HCT116 (cell line): Measurements from ENCODE around the gene ESRRB. TPM values are rescaled to one million over a fixed set of nuclear protein-coding genes. Genes with fewer than 3 reads are reported as not detected.

Experiments used
- ATAC-seq: fragments of 200-7000 bp; cut with Tn5 transposase; 2 replicates; pipeline ENCODE4 v1.9.1; 2020; ENCODE audit warnings: mild to moderate bottlenecking, moderate library complexity
- BruUV-seq: library from RNA; stranded (reverse); fragments of 400-500 nt; replicated peaks from 2 replicates; lab custom pipeline; 2021; lab: Mats Ljungman, UMichigan
- CTCF ChIA-PET: fragments of 300-600 bp; sonication (Branson Sonifier 250); formaldehyde crosslinking; loops from one replicate; lab custom pipeline; 2021; ENCODE audit warnings: antibody characterized with exemption; lab: Charles Lee
- POLR2A ChIA-PET: fragments of 300-600, 350-600 bp; sonication (Branson Sonifier 250); formaldehyde crosslinking; loops from one replicate; lab custom pipeline; 2021; ENCODE audit warnings: antibody characterized with exemption; lab: Charles Lee
- RAD21 ChIA-PET, 2 experiments: fragments of 300-600 bp; sonication (Branson Sonifier 250); formaldehyde crosslinking; loops; one replicate each; lab custom pipeline; 2023; ENCODE audit warnings: low total read pairs in 2 of 2; ENCODE audit not compliant: uncharacterized antibody in 2 of 2, unreplicated experiment in 2 of 2, low non-redundant PET in 1 of 2; lab: Charles Lee
- DNase-seq: peaks from one replicate; pipeline ENCODE4 v3.0.0-alpha.2; 2010; ENCODE audit warnings: low read depth, low spot score
- H2AFZ ChIP-seq: fragments of 200-600 bp; shearing (Covaris generic), sonication (generic); 2 replicates; pipeline ENCODE4 v1.6.1; 2017; ENCODE audit warnings: low read depth, mixed run types, mixed read lengths, antibody characterized with exemption, low read length; ENCODE audit not compliant: poor library complexity, severe bottlenecking
- H3K27ac ChIP-seq: 2 replicates; pipeline ENCODE4 v1.5.1; 2012; ENCODE audit warnings: low read depth, low read length
- H3K27me3 ChIP-seq: fragments of 200-600 bp; sonication (generic); 2 replicates; pipeline ENCODE4 v1.6.1; 2016; ENCODE audit warnings: mixed run types, low read length, mixed read lengths; ENCODE audit not compliant: insufficient read depth
- H3K36me3 ChIP-seq, 2 experiments: fragments of 200-500 bp in 1 of 2; fragments of 200-600 bp in 1 of 2; sonication (Bioruptor generic) in 1 of 2; sonication (generic) in 1 of 2; 2 replicates each; pipeline versions ENCODE4 v1.5.1 to v1.6.1; 2014 to 2016; ENCODE audit warnings: low read length in 2 of 2, inconsistent platforms in 1 of 2, mixed read lengths in 1 of 2, mixed run types in 1 of 2; ENCODE audit not compliant: insufficient read depth in 2 of 2, control insufficient read depth in 1 of 2
- H3K4me1 ChIP-seq, 2 experiments: fragments of 200-600 bp in 1 of 2; sonication (generic) in 1 of 2; 2 replicates each; pipeline versions ENCODE4 v1.5.1 to v1.6.1; 2012 to 2017; ENCODE audit warnings: low read length in 2 of 2, inconsistent platforms in 1 of 2, mild to moderate bottlenecking in 1 of 2, mixed read lengths in 1 of 2, mixed run types in 1 of 2, moderate library complexity in 1 of 2; ENCODE audit not compliant: insufficient read depth in 2 of 2, control insufficient read depth in 1 of 2
- H3K4me2 ChIP-seq: fragments of 200-600 bp; sonication (generic); 2 replicates; pipeline ENCODE4 v1.6.1; 2017; ENCODE audit warnings: mixed run types, low read length, mixed read lengths
- H3K4me3 ChIP-seq, 2 experiments: fragments of 200-600 bp in 1 of 2; sonication (generic) in 1 of 2; replicated peaks in 1 of 2; 2 replicates each; pipeline ENCODE4 v1.5.1; 2011 to 2016; ENCODE audit warnings: low read length in 2 of 2, control low read depth in 1 of 2, low read depth in 1 of 2, mild to moderate bottlenecking in 1 of 2, mixed read lengths in 1 of 2, mixed run types in 1 of 2
- H3K79me2 ChIP-seq: fragments of 200-600 bp; sonication (generic); 2 replicates; pipeline ENCODE4 v1.6.1; 2017; ENCODE audit warnings: mild to moderate bottlenecking, mixed run types, low read length, moderate library complexity, mixed read lengths; ENCODE audit not compliant: insufficient read depth
- H3K9ac ChIP-seq: fragments of 200-600 bp; sonication (generic); 2 replicates; pipeline ENCODE4 v1.6.1; 2016; ENCODE audit warnings: low read length, mixed read lengths
- H3K9me2 ChIP-seq: fragments of 200-600 bp; sonication (generic), shearing (Covaris generic); 2 replicates; pipeline ENCODE4 v1.6.1; 2017; ENCODE audit warnings: mixed run types, mild to moderate bottlenecking, moderate library complexity; ENCODE audit not compliant: insufficient read depth
- H3K9me3 ChIP-seq, 2 experiments: fragments of 200-500 bp in 1 of 2; fragments of 200-600 bp in 1 of 2; sonication (Bioruptor generic) in 1 of 2; sonication (generic) in 1 of 2; 2 replicates each; pipeline ENCODE4 v1.6.1; 2014 to 2017; ENCODE audit warnings: low read length in 2 of 2, mixed read lengths in 2 of 2, inconsistent platforms in 1 of 2, low read depth in 1 of 2, mild to moderate bottlenecking in 1 of 2, mixed run types in 1 of 2, moderate library complexity in 1 of 2; ENCODE audit not compliant: control insufficient read depth in 1 of 2, insufficient read depth in 1 of 2
- H4K20me1 ChIP-seq: fragments of 200-600 bp; sonication (generic), shearing (Covaris generic); 2 replicates; pipeline ENCODE4 v1.6.1; 2017; ENCODE audit warnings: mixed run types, mild to moderate bottlenecking, moderate library complexity; ENCODE audit not compliant: insufficient read depth
- CBX3 ChIP-seq: IDR thresholded peaks from 2 replicates; pipeline ENCODE4 v1.6.1; 2012; ENCODE audit warnings: low read depth
- CEBPB ChIP-seq: IDR thresholded peaks from 2 replicates; pipeline ENCODE4 v1.6.1; 2012; ENCODE audit warnings: low read depth
- POLR2A ChIP-seq: IDR thresholded peaks from 2 replicates; pipeline ENCODE4 v1.7.0; 2011; ENCODE audit warnings: borderline replicate concordance; ENCODE audit not compliant: insufficient read depth, insufficient read length; ENCODE audit errors: extremely low read depth
- SRF ChIP-seq: IDR thresholded peaks from 2 replicates; pipeline ENCODE4 v1.6.1; 2012; ENCODE audit warnings: low read depth
- TCF7L2 ChIP-seq: IDR thresholded peaks from 2 replicates; pipeline ENCODE4 v1.7.0; 2011; ENCODE audit warnings: borderline replicate concordance, inconsistent platforms; ENCODE audit not compliant: insufficient read depth, insufficient read length; ENCODE audit errors: extremely low read depth
- YY1 ChIP-seq: IDR thresholded peaks from 2 replicates; pipeline ENCODE4 v1.6.1; 2011; ENCODE audit warnings: low read length, low read depth, moderate library complexity, mild to moderate bottlenecking; ENCODE audit not compliant: insufficient replicate concordance; ENCODE audit errors: extremely low read depth
- intact Hi-C: fragments of 100-400 bp; cut with micrococcal nuclease; formaldehyde crosslinking; loops from 2 replicates; pipeline ENCODE4 v1.10.0; 2022
- total RNA-seq: library from RNA; stranded (reverse); gene quantifications from one replicate; pipeline ENCODE4 v1.2.1, GENCODE V29; 2021; ENCODE audit not compliant: unreplicated experiment
- TF ChIP-seq, protein P1 (sequence below): IDR thresholded peaks from 2 replicates; pipeline ENCODE4 v1.6.1; 2012
- TF ChIP-seq, protein P2 (sequence below): IDR thresholded peaks from 2 replicates; pipeline ENCODE4 v1.6.1; 2011; ENCODE audit warnings: mild to moderate bottlenecking, low read length, moderate library complexity; ENCODE audit not compliant: insufficient replicate concordance; ENCODE audit errors: extremely low read depth
- TF ChIP-seq, protein P3 (sequence below), 3 experiments: fragments of 200-600 bp in 1 of 3; sonication (generic) in 1 of 3; IDR thresholded peaks in 2 of 3; conservative IDR thresholded peaks in 1 of 3; 2 replicates each; pipeline ENCODE4 v1.5.1; 2012 to 2017; ENCODE audit warnings: low read depth in 2 of 3, low read length in 2 of 3, antibody characterized with exemption in 1 of 3, borderline replicate concordance in 1 of 3, control low read depth in 1 of 3, mild to moderate bottlenecking in 1 of 3, mixed read lengths in 1 of 3, mixed run types in 1 of 3, moderate library complexity in 1 of 3; ENCODE audit not compliant: insufficient read depth in 1 of 3
- TF ChIP-seq, protein P4 (sequence below): IDR thresholded peaks from 2 replicates; pipeline ENCODE4 v1.6.1; 2012; ENCODE audit warnings: low read depth

The ESRRB gene
- total RNA-seq, 1 experiment from 2014 or later = 1.9 TPM

DNA sequence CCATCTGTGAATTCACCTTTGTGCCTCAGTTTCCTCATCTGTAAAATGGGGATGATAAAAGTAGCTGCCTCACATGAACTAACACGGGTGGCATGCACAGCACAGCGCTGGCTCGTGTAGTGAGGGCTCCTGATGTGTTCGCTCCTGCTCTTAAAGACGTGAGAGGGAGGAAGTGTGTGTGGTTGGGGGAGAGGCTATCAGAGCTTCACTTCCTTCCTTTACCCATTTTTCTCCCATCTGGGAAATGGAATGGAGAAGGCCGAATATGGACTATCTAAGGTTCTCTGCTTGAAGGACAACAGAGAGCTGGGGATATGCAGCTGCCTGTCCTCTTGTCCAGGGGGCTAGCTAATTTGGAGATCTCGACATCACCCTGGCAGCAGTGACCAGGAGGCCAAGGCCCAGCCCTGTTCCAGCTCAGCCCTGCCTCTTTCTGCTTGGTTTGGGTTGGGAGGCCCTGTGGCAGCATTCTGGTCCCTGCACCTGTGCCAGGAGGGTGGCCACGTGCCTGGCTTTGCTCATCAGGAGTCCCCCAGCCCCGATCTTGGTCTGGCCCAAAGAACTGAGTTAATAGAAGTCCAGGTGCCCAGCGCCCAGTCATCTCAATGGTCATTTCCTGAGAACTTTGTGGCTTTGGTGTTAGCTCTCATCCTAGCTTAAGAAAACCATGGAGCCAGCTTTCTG, 44.5 kb upstream of the ESRRB start:
- no peak overlapping the region for H3K4me2 ChIP-seq
- no peak for DNase-seq
- H4K20me1 ChIP-seq = no peaks in the 10 kb centered on the region
- no peaks in the 10 kb centered on the region for H3K9me3 ChIP-seq
- no peaks in the 10 kb centered on the region for H3K4me1 ChIP-seq
- no peaks in the 10 kb centered on the region for H3K9me2 ChIP-seq
- RAD21 ChIA-PET = no interaction called here
- no TSS peak for BruUV-seq
- H3K79me2 ChIP-seq = no peaks in the 10 kb centered on the region
- POLR2A ChIA-PET = interaction anchor here (0.6 kb wide), 1 partner anchor 13 kb away, joined by 4 read pairs; no protein-coding TSS in a partner anchor
- H3K36me3 ChIP-seq = no peaks in the 10 kb centered on the region
- CTCF ChIA-PET = no interaction called here
- intact Hi-C loops = no loop called here
- H3K27me3 ChIP-seq = no peaks in the 10 kb centered on the region
- H3K9ac ChIP-seq = no peak overlapping the region
- no peak overlapping the region for H2AFZ ChIP-seq
- no peak overlapping the region for H3K4me3 ChIP-seq
- TF ChIP-seq, protein P1, sequence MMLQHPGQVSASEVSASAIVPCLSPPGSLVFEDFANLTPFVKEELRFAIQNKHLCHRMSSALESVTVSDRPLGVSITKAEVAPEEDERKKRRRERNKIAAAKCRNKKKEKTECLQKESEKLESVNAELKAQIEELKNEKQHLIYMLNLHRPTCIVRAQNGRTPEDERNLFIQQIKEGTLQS = no peak
- TF ChIP-seq YY1 = no peak
- no peak for TF ChIP-seq CBX3
- TF ChIP-seq CEBPB = no peak
- TF ChIP-seq, protein P2, sequence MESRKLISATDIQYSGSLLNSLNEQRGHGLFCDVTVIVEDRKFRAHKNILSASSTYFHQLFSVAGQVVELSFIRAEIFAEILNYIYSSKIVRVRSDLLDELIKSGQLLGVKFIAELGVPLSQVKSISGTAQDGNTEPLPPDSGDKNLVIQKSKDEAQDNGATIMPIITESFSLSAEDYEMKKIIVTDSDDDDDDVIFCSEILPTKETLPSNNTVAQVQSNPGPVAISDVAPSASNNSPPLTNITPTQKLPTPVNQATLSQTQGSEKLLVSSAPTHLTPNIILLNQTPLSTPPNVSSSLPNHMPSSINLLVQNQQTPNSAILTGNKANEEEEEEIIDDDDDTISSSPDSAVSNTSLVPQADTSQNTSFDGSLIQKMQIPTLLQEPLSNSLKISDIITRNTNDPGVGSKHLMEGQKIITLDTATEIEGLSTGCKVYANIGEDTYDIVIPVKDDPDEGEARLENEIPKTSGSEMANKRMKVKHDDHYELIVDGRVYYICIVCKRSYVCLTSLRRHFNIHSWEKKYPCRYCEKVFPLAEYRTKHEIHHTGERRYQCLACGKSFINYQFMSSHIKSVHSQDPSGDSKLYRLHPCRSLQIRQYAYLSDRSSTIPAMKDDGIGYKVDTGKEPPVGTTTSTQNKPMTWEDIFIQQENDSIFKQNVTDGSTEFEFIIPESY = no peak
- TF ChIP-seq TCF7L2 = no peak
- TF ChIP-seq, protein P3, sequence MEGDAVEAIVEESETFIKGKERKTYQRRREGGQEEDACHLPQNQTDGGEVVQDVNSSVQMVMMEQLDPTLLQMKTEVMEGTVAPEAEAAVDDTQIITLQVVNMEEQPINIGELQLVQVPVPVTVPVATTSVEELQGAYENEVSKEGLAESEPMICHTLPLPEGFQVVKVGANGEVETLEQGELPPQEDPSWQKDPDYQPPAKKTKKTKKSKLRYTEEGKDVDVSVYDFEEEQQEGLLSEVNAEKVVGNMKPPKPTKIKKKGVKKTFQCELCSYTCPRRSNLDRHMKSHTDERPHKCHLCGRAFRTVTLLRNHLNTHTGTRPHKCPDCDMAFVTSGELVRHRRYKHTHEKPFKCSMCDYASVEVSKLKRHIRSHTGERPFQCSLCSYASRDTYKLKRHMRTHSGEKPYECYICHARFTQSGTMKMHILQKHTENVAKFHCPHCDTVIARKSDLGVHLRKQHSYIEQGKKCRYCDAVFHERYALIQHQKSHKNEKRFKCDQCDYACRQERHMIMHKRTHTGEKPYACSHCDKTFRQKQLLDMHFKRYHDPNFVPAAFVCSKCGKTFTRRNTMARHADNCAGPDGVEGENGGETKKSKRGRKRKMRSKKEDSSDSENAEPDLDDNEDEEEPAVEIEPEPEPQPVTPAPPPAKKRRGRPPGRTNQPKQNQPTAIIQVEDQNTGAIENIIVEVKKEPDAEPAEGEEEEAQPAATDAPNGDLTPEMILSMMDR (IDR thresholded peaks at IDR 0.05 in 2 of 3, conservative IDR thresholded peaks at IDR 0.05 in 1 of 3; ENCODE audit: borderline replicate concordance in 1 of 3, insufficient read depth in 1 of 3, low read depth in 2 of 3, low read length in 2 of 3) = no peak
- TF ChIP-seq, protein P4, sequence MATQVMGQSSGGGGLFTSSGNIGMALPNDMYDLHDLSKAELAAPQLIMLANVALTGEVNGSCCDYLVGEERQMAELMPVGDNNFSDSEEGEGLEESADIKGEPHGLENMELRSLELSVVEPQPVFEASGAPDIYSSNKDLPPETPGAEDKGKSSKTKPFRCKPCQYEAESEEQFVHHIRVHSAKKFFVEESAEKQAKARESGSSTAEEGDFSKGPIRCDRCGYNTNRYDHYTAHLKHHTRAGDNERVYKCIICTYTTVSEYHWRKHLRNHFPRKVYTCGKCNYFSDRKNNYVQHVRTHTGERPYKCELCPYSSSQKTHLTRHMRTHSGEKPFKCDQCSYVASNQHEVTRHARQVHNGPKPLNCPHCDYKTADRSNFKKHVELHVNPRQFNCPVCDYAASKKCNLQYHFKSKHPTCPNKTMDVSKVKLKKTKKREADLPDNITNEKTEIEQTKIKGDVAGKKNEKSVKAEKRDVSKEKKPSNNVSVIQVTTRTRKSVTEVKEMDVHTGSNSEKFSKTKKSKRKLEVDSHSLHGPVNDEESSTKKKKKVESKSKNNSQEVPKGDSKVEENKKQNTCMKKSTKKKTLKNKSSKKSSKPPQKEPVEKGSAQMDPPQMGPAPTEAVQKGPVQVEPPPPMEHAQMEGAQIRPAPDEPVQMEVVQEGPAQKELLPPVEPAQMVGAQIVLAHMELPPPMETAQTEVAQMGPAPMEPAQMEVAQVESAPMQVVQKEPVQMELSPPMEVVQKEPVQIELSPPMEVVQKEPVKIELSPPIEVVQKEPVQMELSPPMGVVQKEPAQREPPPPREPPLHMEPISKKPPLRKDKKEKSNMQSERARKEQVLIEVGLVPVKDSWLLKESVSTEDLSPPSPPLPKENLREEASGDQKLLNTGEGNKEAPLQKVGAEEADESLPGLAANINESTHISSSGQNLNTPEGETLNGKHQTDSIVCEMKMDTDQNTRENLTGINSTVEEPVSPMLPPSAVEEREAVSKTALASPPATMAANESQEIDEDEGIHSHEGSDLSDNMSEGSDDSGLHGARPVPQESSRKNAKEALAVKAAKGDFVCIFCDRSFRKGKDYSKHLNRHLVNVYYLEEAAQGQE = no peak
- no peak for TF ChIP-seq POLR2A
- TF ChIP-seq SRF = no peak
- no peak for ATAC-seq
- no peak overlapping the region for H3K27ac ChIP-seq
